ENCODE data around the gene MYO1B.

Gene MYO1B

DNA sequence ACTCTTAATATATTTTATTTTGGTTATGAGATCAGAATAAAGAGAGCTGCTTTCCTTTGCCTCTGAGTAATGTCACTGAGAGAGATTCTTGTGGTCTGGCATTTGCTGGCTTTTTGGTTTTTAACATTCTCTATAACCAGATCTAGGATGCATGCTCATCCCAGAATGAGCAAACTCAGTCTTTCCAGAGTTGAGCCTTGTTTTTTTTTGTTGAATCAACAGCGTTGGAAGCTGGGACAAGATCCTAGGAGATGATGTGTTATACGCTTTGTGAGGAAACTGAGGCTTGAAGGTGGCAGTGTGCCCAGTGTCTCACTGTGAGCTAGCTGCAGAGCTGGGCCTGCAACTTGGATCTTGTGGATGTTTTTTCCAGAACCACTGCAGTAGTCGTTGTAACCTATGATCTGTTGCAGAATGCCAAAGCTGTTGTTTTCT lies 19.5 kb downstream of the MYO1B start:
- no peak for DNase-seq

- DNase-seq: no peak
Measured at GRCh38 chr2:191265311-191266170, 20.3 kb downstream of the MYO1B start.

- no peak for DNase-seq
Measured at GRCh38 chr2:191266201-191266600, 21.0 kb downstream of the MYO1B start.

DNA sequence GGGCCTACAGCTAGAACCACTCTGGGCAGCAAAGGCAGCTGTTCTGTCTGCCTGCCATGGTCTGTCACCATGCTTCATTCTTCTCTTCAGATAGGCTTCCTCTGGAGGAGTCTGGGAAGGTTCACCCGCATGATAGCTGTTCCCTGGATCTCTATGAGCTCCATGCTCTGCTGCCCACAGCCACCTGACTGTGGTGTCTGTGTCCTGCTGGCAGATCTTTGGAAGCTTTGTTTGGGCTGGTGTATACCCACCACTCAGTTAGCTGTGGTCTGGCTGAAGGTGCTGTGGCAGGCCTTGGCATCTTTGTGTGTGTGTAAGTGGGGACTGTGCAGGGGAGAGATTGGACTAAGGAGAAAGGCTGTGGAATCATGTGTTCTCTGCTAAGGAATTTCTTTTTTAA lies 23.4 kb downstream of the MYO1B start:
- no peak for DNase-seq

- no peak for DNase-seq
Measured at GRCh38 chr2:191270306-191271161, 25.3 kb downstream of the MYO1B start.

- DNase-seq: no peak
Measured at GRCh38 chr2:191272064-191272463, 26.9 kb downstream of the MYO1B start.

DNA sequence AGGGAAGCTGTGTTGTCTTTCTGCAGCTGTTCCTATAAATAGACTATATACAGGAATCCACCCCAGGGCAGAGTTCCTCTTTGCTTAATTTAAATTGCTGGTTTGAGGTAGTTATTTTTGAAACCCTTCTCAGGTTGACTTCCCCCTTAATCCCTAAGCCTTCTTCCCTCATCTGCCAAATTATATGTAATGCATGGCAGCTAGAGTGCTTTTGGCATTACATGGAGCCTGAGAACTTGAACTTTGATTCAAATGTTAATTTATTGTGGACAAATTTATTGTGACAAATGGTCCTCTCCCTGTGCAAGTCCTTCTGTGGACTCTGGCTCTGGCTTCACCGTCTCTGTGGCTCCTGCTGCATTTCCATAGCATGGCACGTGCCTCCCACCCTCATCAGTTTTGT lies 29.2 kb downstream of the MYO1B start:
- DNase-seq: no peak

GRCh38 chr2:191276792-191277465 lies 31.7 kb downstream of the MYO1B start:
- no peak for DNase-seq

DNA sequence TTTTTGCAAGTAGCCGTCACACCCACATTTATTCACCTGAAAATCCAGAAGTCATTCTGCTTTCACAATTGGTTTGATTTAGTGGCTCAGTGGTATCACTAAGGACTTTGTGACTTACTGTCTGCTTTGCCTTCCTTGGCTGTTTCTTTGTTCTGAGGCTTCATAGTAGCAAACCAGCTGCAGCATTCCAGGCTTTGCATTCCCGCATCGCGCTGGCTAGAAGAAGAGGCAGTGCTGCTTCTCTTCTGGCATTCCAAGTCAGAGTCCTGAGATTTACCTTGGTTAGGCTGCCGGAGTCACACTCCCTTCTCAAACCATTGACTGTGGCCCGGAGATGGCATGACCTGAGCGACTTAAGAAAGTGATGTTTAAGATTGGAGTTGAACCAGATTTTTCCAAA lies 35.1 kb downstream of the MYO1B start:
- DNase-seq: no peak

GRCh38 chr2:191280834-191281756 lies 35.9 kb downstream of the MYO1B start:
- no peak for DNase-seq

DNA sequence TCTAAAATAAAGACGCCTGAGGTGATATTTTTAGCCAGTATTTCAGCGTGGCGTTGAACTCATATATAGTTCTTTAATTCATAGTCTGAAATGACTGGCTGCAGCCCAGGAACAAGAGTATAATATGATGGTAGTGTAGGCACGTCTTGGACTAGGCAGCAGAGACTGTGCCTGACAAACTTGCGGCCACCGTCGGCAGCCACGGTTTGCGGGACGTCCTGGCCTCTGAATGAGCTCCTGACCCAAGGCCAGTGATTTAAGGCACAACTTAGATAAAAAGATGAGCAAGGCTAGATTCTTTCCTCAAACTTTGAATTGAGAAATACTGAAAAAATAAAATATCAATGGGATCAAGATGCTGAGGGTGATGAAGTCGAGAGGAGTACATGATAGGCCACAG lies 40.0 kb downstream of the MYO1B start:
- no peak for DNase-seq

DNA sequence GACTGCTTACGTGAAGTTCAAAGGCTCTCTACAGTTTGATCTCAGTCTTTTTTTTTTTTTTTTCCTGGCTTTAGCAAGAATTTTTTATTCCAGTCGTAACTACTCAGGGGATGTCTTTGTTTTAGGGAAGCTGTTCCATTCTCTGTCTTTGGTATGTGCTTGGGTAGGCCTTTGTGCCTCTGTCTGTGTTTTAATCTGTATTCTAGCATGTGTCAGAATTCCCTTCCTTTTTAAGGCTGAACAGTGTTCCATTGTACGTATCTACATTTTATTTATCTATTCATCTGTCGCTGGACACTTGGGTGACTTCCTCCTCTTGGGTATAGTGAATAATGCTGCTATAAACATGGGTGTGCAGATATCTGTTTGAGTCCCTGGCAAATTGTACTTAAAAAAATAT lies 42.6 kb downstream of the MYO1B start:
- no peak for DNase-seq

DNA sequence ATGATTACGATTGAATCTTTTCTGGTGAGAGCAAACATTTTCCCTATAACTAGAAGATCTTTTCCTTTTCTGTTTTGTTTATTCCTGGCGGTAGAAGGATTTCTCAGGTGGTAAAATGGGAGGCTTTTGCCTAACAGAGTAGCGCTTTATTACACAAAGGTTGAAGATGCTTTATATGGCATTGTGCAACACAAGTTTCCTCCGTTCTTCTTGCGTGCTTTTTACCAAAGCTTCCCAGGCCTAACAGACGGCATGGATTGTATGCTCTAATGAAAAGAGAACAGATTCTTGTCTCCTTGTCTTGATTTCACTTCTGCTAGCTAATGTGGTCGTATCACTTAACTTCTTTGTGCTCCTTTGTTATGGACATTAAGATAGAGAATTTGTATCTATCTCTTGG lies 43.8 kb downstream of the MYO1B start:
- DNase-seq: no peak

- DNase-seq: no peak
Measured at GRCh38 chr2:191291471-191291870, 46.3 kb downstream of the MYO1B start.

GRCh38 chr2:191292869-191293268 lies 47.7 kb downstream of the MYO1B start:
- no peak for DNase-seq

GRCh38 chr2:191295088-191295487 lies 49.9 kb downstream of the MYO1B start:
- no peak for DNase-seq

DNA sequence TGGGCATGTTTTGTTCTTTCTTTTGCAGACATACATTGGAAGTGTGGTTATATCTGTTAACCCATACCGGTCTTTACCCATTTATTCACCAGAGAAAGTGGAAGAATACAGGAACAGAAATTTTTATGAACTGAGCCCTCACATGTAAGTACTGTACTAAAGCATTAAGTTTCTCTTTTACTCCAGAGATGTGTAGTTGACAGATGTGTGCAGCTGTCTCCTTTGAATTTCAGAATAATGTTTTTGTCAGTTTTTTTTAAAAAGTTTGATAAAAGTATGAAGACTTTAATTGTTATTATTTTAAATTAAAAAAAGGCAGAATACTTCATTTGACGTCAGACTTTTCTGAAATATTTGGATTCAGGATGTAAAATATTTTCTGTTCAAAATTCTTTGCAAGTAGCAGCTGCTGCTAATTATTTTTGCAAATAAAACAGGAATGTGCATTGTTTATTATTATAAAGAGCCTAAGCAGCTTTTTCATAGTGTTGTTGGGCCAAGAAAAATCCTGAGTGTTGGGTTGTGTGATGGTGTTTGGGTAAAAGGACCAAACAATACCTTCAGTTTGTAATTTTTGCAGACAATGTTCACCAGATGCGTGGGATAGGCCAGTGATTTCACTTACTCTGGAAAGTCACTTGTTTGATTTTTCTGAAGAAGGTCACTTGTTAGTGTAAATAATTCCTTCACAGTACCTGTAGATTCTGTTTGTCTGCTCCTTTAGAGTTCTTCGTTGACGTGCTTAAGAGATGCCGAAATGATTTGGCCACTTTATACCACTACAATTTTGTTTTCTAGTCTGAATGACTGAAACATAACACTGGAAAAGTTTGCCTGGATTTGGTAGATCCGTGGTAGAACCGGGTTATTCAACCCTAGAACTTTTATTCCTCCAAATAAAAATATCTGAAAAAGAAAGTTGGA lies 51.1 kb downstream of the MYO1B start:
- DNase-seq: no peak

GRCh38 chr2:191297033-191297432 lies 51.8 kb downstream of the MYO1B start:
- no peak for DNase-seq

GRCh38 chr2:191298306-191298705 lies 53.1 kb downstream of the MYO1B start:
- DNase-seq: no peak

DNA sequence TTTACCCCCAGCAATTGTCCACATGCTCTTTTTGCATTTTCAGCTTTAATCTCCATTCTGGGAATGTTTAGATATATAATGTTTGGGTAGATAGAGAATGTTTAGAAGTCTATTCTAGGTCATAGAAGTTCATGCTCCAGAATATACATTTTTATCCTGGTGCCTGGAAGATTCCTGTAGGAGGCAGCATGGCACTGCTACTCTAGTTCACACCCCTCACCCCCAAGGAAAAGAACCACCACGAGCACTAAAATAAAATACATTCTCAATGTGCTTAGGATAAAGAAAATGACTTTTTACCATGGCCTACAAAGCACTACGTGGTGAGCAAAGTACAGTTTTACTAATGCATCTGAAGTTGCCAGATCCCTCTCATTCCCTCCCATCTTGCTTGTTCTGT lies 53.8 kb downstream of the MYO1B start:
- no peak for DNase-seq

DNA sequence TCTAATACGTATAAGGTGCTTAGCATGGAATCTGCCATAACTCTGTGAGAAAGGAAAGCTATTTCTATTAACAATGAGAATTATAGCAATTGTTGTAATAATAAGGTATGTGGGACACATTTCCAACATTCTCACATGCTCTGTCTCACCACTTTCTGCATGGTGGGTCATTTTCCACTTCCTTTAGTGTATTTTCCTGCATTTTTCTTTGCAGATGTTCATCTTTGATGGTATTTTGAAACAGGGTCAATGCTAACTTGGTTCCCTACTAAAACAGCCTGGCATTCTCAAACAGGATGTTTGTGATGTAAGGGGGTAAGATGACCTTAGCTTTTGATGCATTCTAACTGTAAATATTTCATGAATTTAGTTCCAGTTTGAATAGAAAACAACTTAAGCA lies 54.7 kb downstream of the MYO1B start:
- no peak for DNase-seq
